GM10266 (cell line): ENCODE results near the gene CRB1.

Source experiments
- DNase-seq: peaks from one replicate; pipeline ENCODE4 v3.0.0; 2012; ENCODE audit errors: extremely low spot score
- CTCF ChIP-seq: IDR thresholded peaks from 2 replicates; pipeline ENCODE4 v1.5.1; 2012; ENCODE audit warnings: mild to moderate bottlenecking, low read depth; ENCODE audit not compliant: control insufficient read depth, insufficient read depth; ENCODE audit errors: missing control alignments

CRB1 gene

GRCh38 chr1:197519741-197520334, 251.8 kb downstream of the CRB1 start:
- peak; percentile 39 for TF ChIP-seq CTCF
- peak; percentile 9 for DNase-seq

DNA sequence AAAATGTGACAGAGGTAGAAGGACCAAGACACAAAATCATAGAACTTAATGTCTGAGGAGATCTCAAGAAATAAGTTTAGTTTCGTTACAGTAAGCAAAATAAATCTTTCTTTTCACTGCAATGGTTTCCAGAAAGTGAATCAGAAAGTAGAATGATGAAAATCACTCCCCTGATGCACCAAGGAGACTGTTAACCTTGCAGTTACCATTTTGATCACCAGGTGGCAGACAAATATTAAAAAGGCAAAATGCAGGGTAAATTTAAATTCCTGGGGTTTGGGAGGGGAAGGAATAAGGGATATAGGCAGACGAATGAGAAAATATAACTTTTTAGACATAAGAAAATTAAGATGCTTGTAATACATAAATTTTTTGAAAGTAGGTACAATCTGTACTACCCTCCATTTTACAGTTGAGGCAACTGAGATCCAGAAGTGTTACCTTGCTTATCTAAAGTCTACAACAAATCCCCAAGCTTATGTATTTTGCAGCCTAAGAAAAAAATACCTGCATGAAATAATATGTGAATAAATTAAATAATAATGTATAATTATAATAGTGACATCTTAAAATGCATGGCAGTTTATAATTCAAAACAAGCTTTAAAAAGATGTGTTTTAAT, 253.2 kb downstream of the CRB1 start:
- DNase-seq: peak; percentile 21
- TF ChIP-seq CTCF: peak; percentile 58

DNA sequence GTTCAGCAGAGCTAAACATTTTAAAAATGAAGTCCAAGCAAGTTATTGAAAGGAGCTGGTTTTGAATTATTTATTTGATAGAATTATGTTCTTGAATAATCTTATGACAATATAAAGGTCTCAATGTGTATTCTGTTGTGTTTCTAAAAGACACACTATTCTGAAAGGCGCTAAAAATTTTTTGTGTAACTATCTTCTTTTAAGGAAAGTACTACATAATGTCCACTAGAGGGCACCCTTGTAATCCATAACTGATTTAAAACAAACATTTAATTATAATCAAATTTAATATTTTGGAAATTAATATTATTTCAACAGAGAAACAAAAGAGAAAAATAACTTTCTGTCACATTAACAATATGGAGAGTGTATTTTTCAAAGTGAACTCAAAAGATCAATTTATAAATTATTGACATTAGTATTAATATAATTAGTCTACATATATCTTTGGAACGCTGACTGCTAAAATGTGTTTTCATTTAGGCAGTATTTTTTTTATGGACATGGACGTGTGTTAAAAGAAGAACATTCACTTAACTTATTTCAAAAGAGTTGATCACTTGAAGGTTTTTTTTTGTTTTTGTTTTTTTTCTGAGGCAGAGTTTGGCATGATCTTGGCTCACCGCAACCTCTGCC, 258.8 kb downstream of the CRB1 start:
- peak; percentile 7 for DNase-seq
- peak; percentile 36 for TF ChIP-seq CTCF
